AG09309 (cell line): ENCODE results near the gene AKAP17A.

Source experiments
- DNase-seq: peaks from one replicate; pipeline ENCODE4 v3.0.0-alpha.2; 2010; ENCODE audit warnings: low read depth
- H3K4me3 ChIP-seq: 2 replicates; pipeline ENCODE4 v1.5.1; 2011; ENCODE audit warnings: mild to moderate bottlenecking, low read depth, low read length, moderate library complexity; ENCODE audit not compliant: control insufficient read depth
- CTCF ChIP-seq: IDR thresholded peaks from 2 replicates; pipeline ENCODE4 v1.5.1; 2011; ENCODE audit warnings: mild to moderate bottlenecking, low read depth, low read length, inconsistent platforms; ENCODE audit not compliant: insufficient read depth, control insufficient read depth; ENCODE audit errors: missing control alignments

Gene AKAP17A

GRCh38 chrX:1576201-1576992, 15.0 kb upstream of the AKAP17A start:
- TF ChIP-seq CTCF, result no peak
- no peak for DNase-seq
- no peak overlapping the region for H3K4me3 ChIP-seq

DNA sequence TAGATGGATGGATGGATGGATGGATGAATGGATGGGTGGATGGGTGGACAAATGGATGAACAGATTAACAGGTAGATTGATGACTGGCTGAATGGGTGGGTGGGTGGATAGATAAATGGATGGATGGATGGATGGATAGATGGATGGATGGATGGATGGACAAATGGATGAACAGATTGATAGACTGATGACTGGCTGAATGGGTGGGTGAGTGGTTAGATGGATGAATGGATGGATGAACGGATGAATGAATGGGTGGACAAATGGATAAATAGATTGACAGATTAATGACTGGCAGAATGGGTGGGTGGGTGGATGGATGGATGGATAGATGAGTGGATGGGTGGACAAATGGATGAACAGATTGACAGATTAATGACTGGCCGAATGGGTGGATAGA, 13.6 kb upstream of the AKAP17A start:
- no peak overlapping the region for H3K4me3 ChIP-seq
- DNase-seq, result no peak
- no peak for TF ChIP-seq CTCF

DNA sequence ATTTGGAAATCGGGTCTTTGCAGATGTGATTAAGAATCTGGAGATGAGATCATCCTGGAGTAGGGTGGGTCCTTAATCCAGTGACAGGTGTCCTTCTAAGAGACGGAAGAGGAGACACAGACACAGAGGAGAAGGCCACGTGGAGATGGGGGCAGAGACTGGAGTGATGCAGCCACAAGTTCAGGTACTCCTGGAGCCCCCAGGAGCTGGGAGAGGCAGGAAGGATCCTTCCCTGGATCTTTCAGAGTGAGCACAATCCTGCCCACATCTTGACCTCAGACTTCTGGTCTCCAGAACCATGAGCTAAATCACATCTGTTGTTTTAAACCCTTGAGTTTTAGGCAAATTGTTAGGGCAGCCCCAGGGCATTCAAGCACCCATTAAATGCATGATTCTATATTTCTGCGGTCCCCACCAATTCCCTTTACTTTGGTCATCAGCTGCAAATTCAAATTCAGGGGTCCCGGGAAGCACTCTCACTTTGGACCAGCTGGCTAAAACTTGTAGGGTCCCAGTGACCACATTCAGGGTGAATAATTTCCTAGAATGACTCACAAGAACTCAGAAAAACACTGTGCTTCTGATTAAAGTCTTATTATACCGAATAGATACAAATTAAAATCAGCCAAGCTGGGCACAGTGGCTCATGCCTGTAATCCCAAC, 12.8 kb upstream of the AKAP17A start:
- no peak for DNase-seq
- no peak for TF ChIP-seq CTCF
- H3K4me3 ChIP-seq, result no peak overlapping the region

- no peak overlapping the region for H3K4me3 ChIP-seq
- TF ChIP-seq CTCF, result peak; percentile 76
- no peak for DNase-seq
Measured at GRCh38 chrX:1581132-1581531, 10.3 kb upstream of the AKAP17A start.

GRCh38 chrX:1582686-1583437, 8.5 kb upstream of the AKAP17A start:
- no peak overlapping the region for H3K4me3 ChIP-seq
- no peak for TF ChIP-seq CTCF
- no peak for DNase-seq

DNA sequence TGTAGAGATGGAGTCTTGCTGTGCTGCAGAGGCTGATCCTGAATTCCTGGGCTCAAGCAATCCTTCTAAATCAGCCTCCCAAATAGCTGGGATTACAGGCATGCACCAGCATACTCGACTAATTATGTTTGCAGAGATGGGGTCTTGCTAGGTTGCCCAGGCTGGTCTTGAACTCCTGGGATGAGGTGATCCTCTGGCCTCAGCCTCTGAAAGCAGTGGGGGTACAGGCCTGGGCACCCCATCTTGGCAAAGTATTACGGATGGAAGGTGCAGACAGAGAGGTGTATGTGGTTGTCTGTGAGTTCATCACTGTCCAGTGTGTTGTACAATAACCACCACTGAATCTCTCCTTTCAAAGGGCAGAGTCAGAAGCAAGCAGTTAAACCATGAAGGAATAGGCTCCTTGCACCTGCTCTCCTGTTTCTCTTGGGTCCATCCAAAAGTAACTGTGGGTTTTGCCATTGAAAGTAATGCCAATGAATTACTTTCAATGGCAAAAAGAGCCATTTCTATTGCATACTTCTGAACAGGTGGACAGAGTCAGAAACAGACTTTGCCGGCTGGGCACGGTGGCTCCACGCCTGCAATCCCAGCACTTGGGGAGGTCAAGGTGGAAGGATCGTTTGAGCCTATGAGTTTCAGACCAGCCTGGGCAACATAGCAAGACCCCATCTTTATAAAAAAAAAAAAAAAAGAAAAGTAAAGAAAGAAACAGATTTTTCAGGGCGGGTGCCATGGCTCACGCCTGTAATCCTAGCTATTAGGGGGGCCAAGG, 7.0 kb upstream of the AKAP17A start:
- no peak overlapping the region for H3K4me3 ChIP-seq
- no peak for TF ChIP-seq CTCF
- no peak for DNase-seq
